Erythroblast (primary cell): Measurements from ENCODE around the gene CALN1.

ENCODE experiments used
- GATA1 ChIP-seq: IDR thresholded peaks from 2 replicates; pipeline ENCODE4 v1.6.1; 2011; ENCODE audit warnings: low read depth, mild to moderate bottlenecking, control low read depth, low read length, moderate library complexity
- POLR2A ChIP-seq: IDR thresholded peaks from 2 replicates; pipeline ENCODE4 v1.6.1; 2011; ENCODE audit warnings: mild to moderate bottlenecking, low read length

DNA sequence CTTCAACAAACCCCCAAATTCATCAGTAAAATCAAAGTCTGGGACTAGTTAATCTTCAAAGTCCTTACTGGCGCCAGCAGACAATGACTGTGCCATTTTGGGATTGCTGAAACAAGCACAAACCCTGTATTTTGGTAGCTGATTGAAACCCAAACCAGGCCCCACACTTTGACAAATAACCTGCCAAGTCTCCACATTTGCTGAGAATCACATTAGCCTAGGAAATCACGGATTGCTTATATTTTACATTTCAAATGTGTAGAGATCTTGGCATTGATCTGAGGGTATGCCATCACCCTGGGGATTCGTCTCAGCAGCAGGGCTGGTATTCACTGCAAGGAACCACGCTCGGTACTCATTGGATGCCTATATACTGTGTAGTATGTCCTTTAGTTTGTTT is 501.1 kb downstream of the CALN1 start:
- TF ChIP-seq POLR2A = no peak
- no peak for TF ChIP-seq GATA1
